Retinal pigment epithelial cell (primary cell): Measurements from ENCODE around the gene DALRD3.
A peak's percentile ranks its signal among the peaks of the same experiment; 100 is the strongest.

Source experiments
- DNase-seq: peaks from one replicate; pipeline ENCODE4 v3.0.0-alpha.2; 2010; ENCODE audit warnings: low read depth
- H3K4me3 ChIP-seq: 2 replicates; pipeline ENCODE4 v1.5.1; 2011; ENCODE audit warnings: mild to moderate bottlenecking, low read length, control low read depth, moderate library complexity
- TF ChIP-seq, protein P1 (sequence below): conservative IDR thresholded peaks from 2 replicates; pipeline ENCODE4 v1.5.1; 2011; ENCODE audit warnings: low read depth, low read length, control low read depth, inconsistent platforms

The DALRD3 gene

GRCh38 chr3:49026536-49026935 is 8.2 kb upstream of the DALRD3 start:
- no peak for DNase-seq
- no peak overlapping the region for H3K4me3 ChIP-seq
- TF ChIP-seq, protein P1, sequence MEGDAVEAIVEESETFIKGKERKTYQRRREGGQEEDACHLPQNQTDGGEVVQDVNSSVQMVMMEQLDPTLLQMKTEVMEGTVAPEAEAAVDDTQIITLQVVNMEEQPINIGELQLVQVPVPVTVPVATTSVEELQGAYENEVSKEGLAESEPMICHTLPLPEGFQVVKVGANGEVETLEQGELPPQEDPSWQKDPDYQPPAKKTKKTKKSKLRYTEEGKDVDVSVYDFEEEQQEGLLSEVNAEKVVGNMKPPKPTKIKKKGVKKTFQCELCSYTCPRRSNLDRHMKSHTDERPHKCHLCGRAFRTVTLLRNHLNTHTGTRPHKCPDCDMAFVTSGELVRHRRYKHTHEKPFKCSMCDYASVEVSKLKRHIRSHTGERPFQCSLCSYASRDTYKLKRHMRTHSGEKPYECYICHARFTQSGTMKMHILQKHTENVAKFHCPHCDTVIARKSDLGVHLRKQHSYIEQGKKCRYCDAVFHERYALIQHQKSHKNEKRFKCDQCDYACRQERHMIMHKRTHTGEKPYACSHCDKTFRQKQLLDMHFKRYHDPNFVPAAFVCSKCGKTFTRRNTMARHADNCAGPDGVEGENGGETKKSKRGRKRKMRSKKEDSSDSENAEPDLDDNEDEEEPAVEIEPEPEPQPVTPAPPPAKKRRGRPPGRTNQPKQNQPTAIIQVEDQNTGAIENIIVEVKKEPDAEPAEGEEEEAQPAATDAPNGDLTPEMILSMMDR, result no peak

DNA sequence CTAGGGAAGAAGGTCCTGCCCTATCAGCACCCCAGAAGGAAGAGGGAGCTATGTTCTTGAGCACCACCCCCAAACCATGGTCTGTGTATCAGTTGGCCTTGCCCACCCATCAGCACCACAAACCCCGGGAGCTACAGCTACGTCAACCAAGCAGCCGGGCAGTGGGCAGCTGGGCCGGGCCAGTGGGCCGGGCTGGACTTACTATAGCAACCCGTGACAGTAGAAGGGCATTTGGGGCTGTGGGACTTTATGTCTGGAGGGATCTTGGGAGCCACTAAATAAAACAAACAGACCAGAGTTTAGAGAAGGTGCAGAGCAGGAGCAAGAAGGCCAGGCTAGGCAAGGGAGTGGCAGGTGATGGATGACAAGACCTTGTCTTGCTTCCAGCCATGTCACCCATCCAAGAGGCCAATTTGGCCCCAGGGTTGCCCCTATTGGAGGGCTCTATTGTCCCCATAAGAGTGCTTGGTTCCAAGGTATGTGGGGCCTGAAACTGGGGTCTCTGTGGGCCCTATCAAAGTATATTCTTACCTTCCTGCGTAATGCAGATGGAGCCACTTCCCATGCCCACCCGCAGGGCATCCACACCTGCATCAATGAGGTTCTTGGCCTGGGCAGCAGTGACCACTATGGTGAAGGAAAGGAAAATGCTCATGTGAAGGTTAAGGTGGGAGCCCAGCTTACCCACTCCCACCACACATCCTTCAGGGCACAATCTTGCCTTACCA is 7.6 kb upstream of the DALRD3 start:
- no peak for DNase-seq
- TF ChIP-seq, protein P1, result no peak
- H3K4me3 ChIP-seq, result no peak overlapping the region

- TF ChIP-seq, protein P1, result no peak
- no peak for DNase-seq
- no peak overlapping the region for H3K4me3 ChIP-seq
Measured at GRCh38 chr3:49025005-49025792, 6.8 kb upstream of the DALRD3 start.

GRCh38 chr3:49024449-49024848 is 6.1 kb upstream of the DALRD3 start:
- TF ChIP-seq, protein P1, result no peak
- DNase-seq, result no peak
- no peak overlapping the region for H3K4me3 ChIP-seq

GRCh38 chr3:49023775-49024174 is 5.4 kb upstream of the DALRD3 start:
- no peak overlapping the region for H3K4me3 ChIP-seq
- DNase-seq, result no peak
- TF ChIP-seq, protein P1, result no peak

GRCh38 chr3:49022688-49023171 is 4.3 kb upstream of the DALRD3 start:
- TF ChIP-seq, protein P1, result no peak
- H3K4me3 ChIP-seq, result peak overlapping the region; percentile 83
- DNase-seq, result no peak
